Measurements from ENCODE around the gene PTPN3.
"Not testable (repeated sequence)": the region's sequence is repeated elsewhere in the genome, so short reads cannot be mapped to it uniquely, and the experiment has no call there.

PTPN3 gene

DNA sequence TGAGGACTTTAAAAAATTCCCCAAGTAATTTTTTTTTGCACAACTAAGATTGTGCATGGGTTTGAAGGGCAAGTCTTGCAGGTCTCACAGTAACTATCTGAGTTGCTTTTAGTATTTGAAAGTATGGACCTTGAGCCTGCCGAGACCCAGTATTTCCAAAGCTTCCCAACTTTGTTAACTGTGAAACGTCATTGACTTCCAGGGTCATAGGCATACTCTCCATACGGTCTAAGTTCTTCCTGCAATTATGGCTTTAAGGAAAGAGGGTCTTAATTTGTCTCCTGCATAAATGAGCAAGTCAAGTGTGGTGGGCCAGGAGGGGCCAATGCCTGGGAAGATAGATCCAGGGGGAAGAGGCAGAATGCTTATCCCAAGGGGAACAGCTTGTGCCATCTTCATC is 153.2 kb downstream of the PTPN3 start:
- H3K9ac ChIP-seq (ENCODE audit: low read depth, low read length) = no peak overlapping the region
- peaks cover 7% of the 10 kb centered on the region for H3K4me1 ChIP-seq (ENCODE audit: control insufficient read depth, insufficient read depth, low read length)
- no peak overlapping the region for H3K4me2 ChIP-seq (ENCODE audit: low read length)
- H3K36me3 ChIP-seq (ENCODE audit: insufficient read depth, low read length) = no peaks in the 10 kb centered on the region
- no peaks in the 10 kb centered on the region for H3K9me3 ChIP-seq (replicated peaks; ENCODE audit: low read length)
- H3K4me3 ChIP-seq (ENCODE audit: low read length) = no peak overlapping the region
- peaks cover 35% of the 10 kb centered on the region for H3K27me3 ChIP-seq (ENCODE audit: control insufficient read depth, insufficient read depth, low read length)

- H3K4me3 ChIP-seq (ENCODE audit: low read length) = no peak overlapping the region
- H3K4me2 ChIP-seq (ENCODE audit: low read length) = no peak overlapping the region
- H3K9ac ChIP-seq (ENCODE audit: low read depth, low read length) = no peak overlapping the region
- no peaks in the 10 kb centered on the region for H3K4me1 ChIP-seq (ENCODE audit: control insufficient read depth, insufficient read depth, low read length)
- H3K27me3 ChIP-seq (ENCODE audit: control insufficient read depth, insufficient read depth, low read length) = peaks cover 40% of the 10 kb centered on the region
- H3K36me3 ChIP-seq (ENCODE audit: insufficient read depth, low read length) = no peaks in the 10 kb centered on the region
- H3K9me3 ChIP-seq (replicated peaks; ENCODE audit: low read length) = no peaks in the 10 kb centered on the region
These were observed 155.2 kb downstream of the PTPN3 start for GRCh38 chr9:109342878-109343277.

- Histone ChIP-seq H3K4me1 (ENCODE audit: control insufficient read depth, insufficient read depth, low read length) (no peaks in the 10 kb centered on the region), H3K4me3 (ENCODE audit: low read length) (no peak overlapping the region), H3K36me3 (ENCODE audit: insufficient read depth, low read length) (no peaks in the 10 kb centered on the region), H3K4me2 (ENCODE audit: low read length) (no peak overlapping the region), H3K27me3 (ENCODE audit: control insufficient read depth, insufficient read depth, low read length) (peaks cover 35% of the 10 kb centered on the region), H3K9ac (ENCODE audit: low read depth, low read length) (no peak overlapping the region), H3K9me3 (replicated peaks; ENCODE audit: low read length) (no peaks in the 10 kb centered on the region)
These were observed 156.5 kb downstream of the PTPN3 start for GRCh38 chr9:109341561-109341960.

- peaks cover 39% of the 10 kb centered on the region for H3K27me3 ChIP-seq (ENCODE audit: control insufficient read depth, insufficient read depth, low read length)
- H3K9me3 ChIP-seq (replicated peaks; ENCODE audit: low read length); H3K4me3 ChIP-seq (ENCODE audit: low read length); H3K9ac ChIP-seq (ENCODE audit: low read depth, low read length); H3K4me2 ChIP-seq (ENCODE audit: low read length); H3K36me3 ChIP-seq (ENCODE audit: insufficient read depth, low read length); H3K4me1 ChIP-seq (ENCODE audit: control insufficient read depth, insufficient read depth, low read length): not testable (repeated sequence)
These were observed 157.1 kb downstream of the PTPN3 start for GRCh38 chr9:109340979-109341378.

- peaks cover 28% of the 10 kb centered on the region for H3K27me3 ChIP-seq (ENCODE audit: control insufficient read depth, insufficient read depth, low read length)
- no peak overlapping the region for H3K4me3 ChIP-seq (ENCODE audit: low read length)
- no peaks in the 10 kb centered on the region for H3K9me3 ChIP-seq (replicated peaks; ENCODE audit: low read length)
- H3K4me2 ChIP-seq (ENCODE audit: low read length) = no peak overlapping the region
- no peaks in the 10 kb centered on the region for H3K36me3 ChIP-seq (ENCODE audit: insufficient read depth, low read length)
- no peak overlapping the region for H3K9ac ChIP-seq (ENCODE audit: low read depth, low read length)
- H3K4me1 ChIP-seq (ENCODE audit: control insufficient read depth, insufficient read depth, low read length) = peaks cover 2% of the 10 kb centered on the region
These were observed 161.7 kb downstream of the PTPN3 start for GRCh38 chr9:109336409-109336808.

- Histone ChIP-seq H3K27me3 (ENCODE audit: control insufficient read depth, insufficient read depth, low read length) (peaks cover 28% of the 10 kb centered on the region), H3K9ac (ENCODE audit: low read depth, low read length) (no peak overlapping the region), H3K4me3 (ENCODE audit: low read length) (no peak overlapping the region), H3K9me3 (replicated peaks; ENCODE audit: low read length) (no peaks in the 10 kb centered on the region), H3K36me3 (ENCODE audit: insufficient read depth, low read length) (no peaks in the 10 kb centered on the region), H3K4me1 (ENCODE audit: control insufficient read depth, insufficient read depth, low read length) (peaks cover 5% of the 10 kb centered on the region), H3K4me2 (ENCODE audit: low read length) (no peak overlapping the region)
These were observed 162.2 kb downstream of the PTPN3 start for GRCh38 chr9:109335929-109336328.

DNA sequence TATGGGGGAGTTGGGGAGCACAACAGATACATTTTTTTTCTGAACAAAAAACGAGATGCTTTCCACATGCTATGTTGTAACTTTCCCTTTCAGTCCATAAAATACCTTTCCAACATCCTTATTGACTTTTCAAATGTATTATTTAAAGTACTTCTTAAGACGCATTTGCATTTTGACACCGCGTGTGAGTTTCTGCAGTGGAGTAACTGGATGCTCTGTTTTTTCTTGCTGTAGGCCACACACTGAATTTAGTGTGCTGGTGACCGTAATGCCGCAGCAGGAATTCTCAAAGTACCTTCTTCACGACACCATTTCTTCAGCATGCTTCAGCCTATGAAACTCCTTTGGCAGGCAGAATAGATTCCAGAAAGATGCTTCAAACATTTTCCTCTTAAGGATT is 163.0 kb downstream of the PTPN3 start:
- H3K27me3 ChIP-seq (ENCODE audit: control insufficient read depth, insufficient read depth, low read length) = peaks cover 28% of the 10 kb centered on the region
- peaks cover 5% of the 10 kb centered on the region for H3K4me1 ChIP-seq (ENCODE audit: control insufficient read depth, insufficient read depth, low read length)
- no peaks in the 10 kb centered on the region for H3K9me3 ChIP-seq (replicated peaks; ENCODE audit: low read length)
- no peak overlapping the region for H3K4me3 ChIP-seq (ENCODE audit: low read length)
- no peaks in the 10 kb centered on the region for H3K36me3 ChIP-seq (ENCODE audit: insufficient read depth, low read length)
- no peak overlapping the region for H3K4me2 ChIP-seq (ENCODE audit: low read length)
- H3K9ac ChIP-seq (ENCODE audit: low read depth, low read length) = no peak overlapping the region

GRCh38 chr9:109331353-109331752 is 166.8 kb downstream of the PTPN3 start:
- no peaks in the 10 kb centered on the region for H3K36me3 ChIP-seq (ENCODE audit: insufficient read depth, low read length)
- no peak overlapping the region for H3K4me3 ChIP-seq (ENCODE audit: low read length)
- peaks cover 21% of the 10 kb centered on the region for H3K27me3 ChIP-seq (ENCODE audit: control insufficient read depth, insufficient read depth, low read length)
- no peak overlapping the region for H3K4me2 ChIP-seq (ENCODE audit: low read length)
- no peaks in the 10 kb centered on the region for H3K9me3 ChIP-seq (replicated peaks; ENCODE audit: low read length)
- no peak overlapping the region for H3K9ac ChIP-seq (ENCODE audit: low read depth, low read length)
- peaks cover 13% of the 10 kb centered on the region for H3K4me1 ChIP-seq (ENCODE audit: control insufficient read depth, insufficient read depth, low read length)

- Histone ChIP-seq H3K4me1 (ENCODE audit: control insufficient read depth, insufficient read depth, low read length) (peaks cover 13% of the 10 kb centered on the region), H3K4me3 (ENCODE audit: low read length) (no peak overlapping the region), H3K4me2 (ENCODE audit: low read length) (peak overlapping the region; percentile 42), H3K36me3 (ENCODE audit: insufficient read depth, low read length) (no peaks in the 10 kb centered on the region), H3K27me3 (ENCODE audit: control insufficient read depth, insufficient read depth, low read length) (peaks cover 18% of the 10 kb centered on the region), H3K9me3 (replicated peaks; ENCODE audit: low read length) (no peaks in the 10 kb centered on the region), H3K9ac (ENCODE audit: low read depth, low read length) (no peak overlapping the region)
These were observed 168.4 kb downstream of the PTPN3 start for GRCh38 chr9:109329638-109330258.

GRCh38 chr9:109328978-109329637 is 169.0 kb downstream of the PTPN3 start:
- Histone ChIP-seq H3K4me1 (ENCODE audit: control insufficient read depth, insufficient read depth, low read length) (peaks cover 13% of the 10 kb centered on the region), H3K27me3 (ENCODE audit: control insufficient read depth, insufficient read depth, low read length) (peaks cover 19% of the 10 kb centered on the region), H3K4me2 (ENCODE audit: low read length) (peak overlapping the region; percentile 42), H3K9me3 (replicated peaks; ENCODE audit: low read length) (no peaks in the 10 kb centered on the region), H3K9ac (ENCODE audit: low read depth, low read length) (no peak overlapping the region), H3K36me3 (ENCODE audit: insufficient read depth, low read length) (no peaks in the 10 kb centered on the region), H3K4me3 (ENCODE audit: low read length) (peak overlapping the region; percentile 35)
